CD14-positive monocyte (primary cell): ENCODE measurements around the gene PFKL. TPM values are rescaled to one million over a fixed set of nuclear protein-coding genes. Genes with fewer than 3 reads are reported as not detected.

Source experiments
- DNase-seq, 3 donors: peaks; one replicate each; pipeline ENCODE4 v3.0.0-alpha.2; 2011 to 2022
- H2AFZ ChIP-seq: 2 replicates; pipeline ENCODE4 v1.6.0; 2012; ENCODE audit warnings: mild to moderate bottlenecking, low read depth, low read length, inconsistent platforms; ENCODE audit not compliant: insufficient read depth, poor library complexity, severe bottlenecking
- H3K27ac ChIP-seq, 2 donors: 1 replicate in 1 of 2; 2 replicates in 1 of 2; pipeline ENCODE4 v1.5.1; 2012 to 2013; ENCODE audit warnings: low read length in 2 of 2, control low read depth in 1 of 2, inconsistent platforms in 1 of 2, low read depth in 1 of 2, mild to moderate bottlenecking in 1 of 2
- H3K27me3 ChIP-seq, 2 donors: one replicate each; pipeline versions ENCODE4 v1.6.0 to v1.6.1; 2011 to 2013; ENCODE audit warnings: low read length in 2 of 2; ENCODE audit not compliant: control insufficient read depth in 2 of 2, insufficient read depth in 2 of 2
- H3K36me3 ChIP-seq, 2 donors: replicated peaks in 1 of 2; 1 replicate in 1 of 2; 2 replicates in 1 of 2; pipeline versions ENCODE4 v1.5.1 to v1.6.1; 2012 to 2013; ENCODE audit warnings: low read length in 2 of 2, control low read depth in 1 of 2, inconsistent platforms in 1 of 2, mild to moderate bottlenecking in 1 of 2; ENCODE audit not compliant: insufficient read depth in 2 of 2, control insufficient read depth in 1 of 2
- H3K4me1 ChIP-seq, 2 donors: 1 replicate in 1 of 2; 2 replicates in 1 of 2; pipeline versions ENCODE4 v1.5.1 to v1.6.1; 2012 to 2013; ENCODE audit warnings: low read length in 2 of 2, control low read depth in 1 of 2, inconsistent platforms in 1 of 2, mild to moderate bottlenecking in 1 of 2, moderate library complexity in 1 of 2; ENCODE audit not compliant: insufficient read depth in 2 of 2, control insufficient read depth in 1 of 2
- H3K4me2 ChIP-seq: replicated peaks from 2 replicates; pipeline ENCODE3; 2012; ENCODE audit warnings: low read length, moderate library complexity, mild to moderate bottlenecking; ENCODE audit not compliant: poor library complexity, severe bottlenecking; ENCODE audit errors: extremely low read depth
- H3K4me3 ChIP-seq, 3 experiments: fragments of 200-600 bp in 1 of 3; sonication (generic) in 1 of 3; replicated peaks in 1 of 3; 1 replicate in 2 of 3; 2 replicates in 1 of 3; pipeline ENCODE4 v1.5.1; 2011 to 2013; ENCODE audit warnings: low read length in 3 of 3, mild to moderate bottlenecking in 3 of 3, control low read depth in 2 of 3, low read depth in 2 of 3, inconsistent platforms in 1 of 3, moderate library complexity in 1 of 3
- H3K79me2 ChIP-seq: 2 replicates; pipeline ENCODE4 v1.6.0; 2012; ENCODE audit warnings: mild to moderate bottlenecking, control low read depth, inconsistent platforms, low read length, moderate library complexity; ENCODE audit not compliant: insufficient read depth
- H3K9ac ChIP-seq: 2 replicates; pipeline ENCODE4 v1.6.0; 2017; ENCODE audit warnings: low read length, mild to moderate bottlenecking; ENCODE audit not compliant: insufficient read depth, poor library complexity, severe bottlenecking
- H3K9me3 ChIP-seq, 2 donors: replicated peaks in 1 of 2; 1 replicate in 1 of 2; 2 replicates in 1 of 2; pipeline versions ENCODE4 v1.5.1 to v1.6.1; 2012 to 2013; ENCODE audit warnings: low read length in 2 of 2, control low read depth in 1 of 2; ENCODE audit not compliant: control insufficient read depth in 1 of 2, insufficient read depth in 1 of 2
- H4K20me1 ChIP-seq: 2 replicates; pipeline ENCODE4 v1.6.0; 2012; ENCODE audit warnings: mild to moderate bottlenecking, low read length, control low read depth, moderate library complexity; ENCODE audit not compliant: insufficient read depth
- H3K27ac Mint-ChIP-seq, 7 donors: one replicate each; pipeline ENCODE4 v1.8.0; 2020; ENCODE audit warnings: mild to moderate bottlenecking in 7 of 7, mixed read lengths in 7 of 7, moderate library complexity in 6 of 7, inconsistent platforms in 2 of 7
- H3K27me3 Mint-ChIP-seq, 3 donors: one replicate each; pipeline ENCODE4 v1.8.0; 2021 to 2022; ENCODE audit warnings: low read depth in 3 of 3, mild to moderate bottlenecking in 3 of 3, mixed read lengths in 3 of 3, moderate library complexity in 3 of 3, inconsistent platforms in 1 of 3
- H3K36me3 Mint-ChIP-seq, 2 donors: one replicate each; pipeline ENCODE4 v1.8.0; 2020; ENCODE audit warnings: mixed read lengths in 2 of 2, inconsistent platforms in 1 of 2, mild to moderate bottlenecking in 1 of 2
- H3K4me1 Mint-ChIP-seq: one replicate; pipeline ENCODE4 v1.8.0; 2020; ENCODE audit warnings: mild to moderate bottlenecking, mixed read lengths
- H3K4me3 Mint-ChIP-seq, 2 donors: one replicate each; pipeline ENCODE4 v1.8.0; 2020; ENCODE audit warnings: mild to moderate bottlenecking in 2 of 2, mixed read lengths in 2 of 2, moderate library complexity in 1 of 2
- H3K9me3 Mint-ChIP-seq, 7 donors: one replicate each; pipeline ENCODE4 v1.8.0; 2020 to 2022; ENCODE audit warnings: mixed read lengths in 7 of 7, mild to moderate bottlenecking in 6 of 7, moderate library complexity in 6 of 7, inconsistent platforms in 2 of 7
- WGBS: methylation state at CpG from one replicate; pipeline ENCODE4 v1.1.5; 2013; ENCODE audit warnings: missing lambda C conversion rate; ENCODE audit not compliant: insufficient coverage; 5-methylcytosine and 5-hydroxymethylcytosine counted together
- intact Hi-C, 2 donors: fragments of 100-400 bp; cut with micrococcal nuclease; formaldehyde crosslinking; loops; one replicate each; pipeline versions ENCODE4 v1.15.0 to v1.15.1; 2023
- polyA plus RNA-seq, 3 donors: library from polyadenylated mRNA; depleted of rRNA in 1 of 3; unstranded in 2 of 3; stranded (reverse) in 1 of 3; fragments of 300-500 nt in 2 of 3; fragments of >200 nt in 1 of 3; fragmentation: Illumina TruSeq in 2 of 3; gene quantifications; 1 replicate in 2 of 3; 2 replicates in 1 of 3; pipeline ENCODE4 v1.2.3, GENCODE V29; 2012 to 2021
- TF ChIP-seq, protein P1 (sequence below): fragments of 200-600 bp; IDR thresholded peaks from one replicate; pipeline ENCODE4 v1.8.0; 2022; ENCODE audit warnings: antibody characterized with exemption, mild to moderate bottlenecking

Gene PFKL
- polyA plus RNA-seq, 3 donors, result 105 to 133 (median 113) TPM

- TF ChIP-seq, protein P1, sequence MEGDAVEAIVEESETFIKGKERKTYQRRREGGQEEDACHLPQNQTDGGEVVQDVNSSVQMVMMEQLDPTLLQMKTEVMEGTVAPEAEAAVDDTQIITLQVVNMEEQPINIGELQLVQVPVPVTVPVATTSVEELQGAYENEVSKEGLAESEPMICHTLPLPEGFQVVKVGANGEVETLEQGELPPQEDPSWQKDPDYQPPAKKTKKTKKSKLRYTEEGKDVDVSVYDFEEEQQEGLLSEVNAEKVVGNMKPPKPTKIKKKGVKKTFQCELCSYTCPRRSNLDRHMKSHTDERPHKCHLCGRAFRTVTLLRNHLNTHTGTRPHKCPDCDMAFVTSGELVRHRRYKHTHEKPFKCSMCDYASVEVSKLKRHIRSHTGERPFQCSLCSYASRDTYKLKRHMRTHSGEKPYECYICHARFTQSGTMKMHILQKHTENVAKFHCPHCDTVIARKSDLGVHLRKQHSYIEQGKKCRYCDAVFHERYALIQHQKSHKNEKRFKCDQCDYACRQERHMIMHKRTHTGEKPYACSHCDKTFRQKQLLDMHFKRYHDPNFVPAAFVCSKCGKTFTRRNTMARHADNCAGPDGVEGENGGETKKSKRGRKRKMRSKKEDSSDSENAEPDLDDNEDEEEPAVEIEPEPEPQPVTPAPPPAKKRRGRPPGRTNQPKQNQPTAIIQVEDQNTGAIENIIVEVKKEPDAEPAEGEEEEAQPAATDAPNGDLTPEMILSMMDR, result no peak
- intact Hi-C loops, result no loop called here
- Histone ChIP-seq H3K27ac (no peak overlapping the region), H3K9ac (no peak overlapping the region), H3K36me3 (peaks cover 45 to 52% of the 10 kb centered on the region in 2 donors), H2AFZ (no peak overlapping the region), H3K4me1 (no peaks in the 10 kb centered on the region), H3K4me3 (no peak overlapping the region), H3K79me2 (no peaks in the 10 kb centered on the region), H3K4me2 (no peak overlapping the region), H3K9me3 (no peaks in the 10 kb centered on the region), H4K20me1 (peaks cover 13% of the 10 kb centered on the region), H3K27me3 (no peaks in the 10 kb centered on the region)
- Mint-ChIP-seq H3K36me3 (peaks cover 25 to 46% of the 10 kb centered on the region in 2 donors), H3K4me3 (no peak overlapping the region), H3K27me3 (no peaks in the 10 kb centered on the region), H3K27ac (peak overlapping the region in 1 of 7 donors; percentile 26), H3K9me3 (no peaks in the 10 kb centered on the region), H3K4me1 (no peaks in the 10 kb centered on the region)
- DNase-seq, result no peak
- 59% methylated on average over 6 of the region's 11 CpGs for WGBS
These were observed 27.7 kb downstream of the PFKL start for GRCh38 chr21:44327603-44327974.

DNA sequence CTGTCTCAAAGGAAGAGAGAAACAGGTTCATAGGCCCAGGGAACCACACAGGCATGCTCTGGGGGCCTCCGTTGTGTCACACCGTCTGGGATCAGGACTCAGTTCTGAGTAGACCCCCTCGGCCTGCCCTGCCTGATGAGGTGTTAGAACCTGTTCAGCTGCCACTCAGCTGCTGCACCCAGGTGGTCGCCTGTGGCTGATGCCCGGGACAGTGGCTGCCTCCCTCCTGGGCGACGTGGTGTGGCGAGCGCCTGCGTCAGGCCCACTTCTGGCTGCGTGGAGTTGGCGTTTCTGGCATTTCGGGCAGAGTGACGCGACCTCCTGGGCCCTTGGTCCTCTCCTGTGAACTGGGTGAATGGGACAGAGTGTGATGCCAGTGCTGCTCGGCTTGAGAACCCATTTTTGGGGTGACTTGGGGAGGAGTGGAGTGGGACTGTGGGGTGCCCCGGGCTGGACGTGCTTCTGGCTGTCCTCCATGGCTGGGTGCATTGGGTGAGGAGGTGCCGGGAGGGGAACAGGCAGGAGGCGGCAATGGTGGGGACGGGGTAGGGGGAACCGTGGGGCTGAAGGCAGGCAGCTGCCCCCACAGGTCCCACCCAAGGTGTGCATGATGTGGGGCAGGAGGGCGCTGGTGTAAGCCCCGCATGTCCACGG, 28.5 kb downstream of the PFKL start:
- H3K36me3 ChIP-seq, result peaks cover 38 to 47% of the 10 kb centered on the region in 2 donors
- peak overlapping the region in 3 of 7 donors; percentile 15 to 77 (median 19) for H3K27ac Mint-ChIP-seq
- H4K20me1 ChIP-seq, result peaks cover 13% of the 10 kb centered on the region
- DNase-seq, result no peak
- no peaks in the 10 kb centered on the region for H3K79me2 ChIP-seq
- intact Hi-C loops, result no loop called here
- H3K9me3 ChIP-seq, result no peaks in the 10 kb centered on the region
- WGBS, result 91% methylated on average over 20 of the region's 25 CpGs
- no peak overlapping the region for H3K4me3 Mint-ChIP-seq
- H3K4me1 Mint-ChIP-seq, result no peaks in the 10 kb centered on the region
- no peak overlapping the region for H3K9ac ChIP-seq
- H3K36me3 Mint-ChIP-seq, result peaks cover 20 to 41% of the 10 kb centered on the region in 2 donors
- no peaks in the 10 kb centered on the region for H3K9me3 Mint-ChIP-seq
- H3K27me3 Mint-ChIP-seq, result no peaks in the 10 kb centered on the region
- H3K27me3 ChIP-seq, result no peaks in the 10 kb centered on the region
- TF ChIP-seq, protein P1, result no peak
- H3K4me1 ChIP-seq, result no peaks in the 10 kb centered on the region
- H3K4me3 ChIP-seq, result no peak overlapping the region
- H2AFZ ChIP-seq, result no peak overlapping the region
- no peak overlapping the region for H3K4me2 ChIP-seq
- H3K27ac ChIP-seq, result no peak overlapping the region
